Hepatocyte (in vitro differentiated cells): ENCODE data around the gene DIAPH3. TPM values are rescaled to one million over a fixed set of nuclear protein-coding genes. Genes with fewer than 3 reads are reported as not detected.
A peak's percentile ranks its signal among the peaks of the same experiment; 100 is the strongest.

Source experiments
- DNase-seq: peaks from one replicate; pipeline ENCODE4 v3.0.0-alpha.2; 2016; ENCODE audit warnings: low spot score
- H2AFZ ChIP-seq: fragments of 200-600 bp; sonication (generic); 2 replicates; pipeline ENCODE4 v1.6.0; 2016; ENCODE audit warnings: antibody characterized with exemption, mild to moderate bottlenecking
- H3K27ac ChIP-seq: fragments of 200-600 bp; sonication (generic); 2 replicates; pipeline ENCODE4 v1.5.1; 2016; ENCODE audit warnings: mild to moderate bottlenecking
- H3K27me3 ChIP-seq: fragments of 200-600 bp; sonication (generic); 2 replicates; pipeline ENCODE4 v1.6.1; 2016
- H3K36me3 ChIP-seq: fragments of 200-600 bp; sonication (generic); replicated peaks from 2 replicates; pipeline ENCODE4 v1.5.1; 2016; ENCODE audit warnings: low read depth; ENCODE audit not compliant: insufficient read depth
- H3K4me1 ChIP-seq: fragments of 200-600 bp; sonication (generic); 2 replicates; pipeline ENCODE4 v1.5.1; 2016; ENCODE audit warnings: mild to moderate bottlenecking, moderate library complexity; ENCODE audit not compliant: insufficient read depth
- H3K4me2 ChIP-seq: fragments of 200-600 bp; sonication (generic); 2 replicates; pipeline ENCODE4 v1.6.0; 2016
- H3K4me3 ChIP-seq: fragments of 200-600 bp; sonication (generic); 2 replicates; pipeline ENCODE4 v1.5.1; 2016; ENCODE audit warnings: mild to moderate bottlenecking
- H3K79me2 ChIP-seq: fragments of 200-600 bp; sonication (generic); 2 replicates; pipeline ENCODE4 v1.6.0; 2017; ENCODE audit warnings: mild to moderate bottlenecking
- H3K9me2 ChIP-seq: fragments of 200-600 bp; sonication (generic); replicated peaks from 2 replicates; pipeline ENCODE4 v1.6.0; 2017; ENCODE audit warnings: mild to moderate bottlenecking; ENCODE audit not compliant: insufficient read depth
- H3K9me3 ChIP-seq: fragments of 200-600 bp; sonication (generic); 2 replicates; pipeline ENCODE4 v1.5.1; 2016; ENCODE audit warnings: low read depth, mild to moderate bottlenecking
- H4K20me1 ChIP-seq: fragments of 200-600 bp; sonication (generic); 2 replicates; pipeline ENCODE4 v1.6.0; 2016; ENCODE audit warnings: mild to moderate bottlenecking; ENCODE audit not compliant: insufficient read depth, poor library complexity, severe bottlenecking
- CTCF ChIP-seq: fragments of 200-600 bp; sonication (generic); IDR thresholded peaks from 2 replicates; pipeline ENCODE4 v1.5.1; 2016; ENCODE audit warnings: antibody characterized with exemption, mild to moderate bottlenecking; ENCODE audit not compliant: poor library complexity
- EZH2 ChIP-seq: fragments of 200-600 bp; sonication (generic); IDR thresholded peaks from 2 replicates; pipeline ENCODE4 v1.6.1; 2016; ENCODE audit warnings: antibody characterized with exemption, mild to moderate bottlenecking, borderline replicate concordance
- EZH2phosphoT487 ChIP-seq: fragments of 200-600 bp; sonication (generic); IDR thresholded peaks from one replicate; pipeline ENCODE4 v1.6.1; 2018; ENCODE audit warnings: antibody characterized with exemption, mild to moderate bottlenecking, low read depth, moderate library complexity; ENCODE audit not compliant: unreplicated experiment, severe bottlenecking
- WGBS: methylation state at CpG from one replicate; pipeline ENCODE4 v1.1.6; 2016; ENCODE audit warnings: low lambda C conversion rate; ENCODE audit errors: missing lambda C conversion rate; 5-methylcytosine and 5-hydroxymethylcytosine counted together
- polyA plus RNA-seq: library from polyadenylated mRNA; unstranded; fragments of >200 nt; fragmentation: Nextera tagmentation; extraction: Ambion mirVana; gene quantifications from 2 replicates; pipeline ENCODE4 v1.2.1, GENCODE V29; 2016
- total RNA-seq: library from RNA; depleted of rRNA; stranded (reverse); fragments of >200 nt; gene quantifications from 2 replicates; pipeline ENCODE4 v1.2.3, GENCODE V29; 2014

The DIAPH3 gene
- total and polyA plus RNA-seq, 2 experiments from 2014 or later, result 4.7 to 7.9 TPM

- H3K9me2 ChIP-seq, result no peaks in the 10 kb centered on the region
- H3K4me3 ChIP-seq, result no peak overlapping the region
- no peak for TF ChIP-seq EZH2
- TF ChIP-seq EZH2phosphoT487, result no peak
- no peak for TF ChIP-seq CTCF
- no peak for DNase-seq
- H4K20me1 ChIP-seq, result no peaks in the 10 kb centered on the region
- H3K27me3 ChIP-seq, result no peaks in the 10 kb centered on the region
- no peaks in the 10 kb centered on the region for H3K4me1 ChIP-seq
- 93% methylated on average over 2 of the region's 2 CpGs for WGBS
- no peak overlapping the region for H3K27ac ChIP-seq
- no peak overlapping the region for H3K4me2 ChIP-seq
- no peaks in the 10 kb centered on the region for H3K79me2 ChIP-seq
- no peak overlapping the region for H2AFZ ChIP-seq
- no peaks in the 10 kb centered on the region for H3K36me3 ChIP-seq
- no peaks in the 10 kb centered on the region for H3K9me3 ChIP-seq
These were observed 265.7 kb downstream of the DIAPH3 start for GRCh38 chr13:59898066-59898465.

GRCh38 chr13:59893266-59893665, 270.5 kb downstream of the DIAPH3 start:
- no peak for TF ChIP-seq CTCF
- TF ChIP-seq EZH2phosphoT487, result no peak
- H3K9me2 ChIP-seq, result no peaks in the 10 kb centered on the region
- no peaks in the 10 kb centered on the region for H3K4me1 ChIP-seq
- WGBS, result 94% methylated on average over 1 of the region's 1 CpG
- no peak overlapping the region for H3K4me3 ChIP-seq
- DNase-seq, result no peak
- H3K27ac ChIP-seq, result no peak overlapping the region
- no peak overlapping the region for H2AFZ ChIP-seq
- no peaks in the 10 kb centered on the region for H3K27me3 ChIP-seq
- H3K9me3 ChIP-seq, result no peaks in the 10 kb centered on the region
- no peaks in the 10 kb centered on the region for H4K20me1 ChIP-seq
- no peak overlapping the region for H3K4me2 ChIP-seq
- H3K36me3 ChIP-seq, result no peaks in the 10 kb centered on the region
- H3K79me2 ChIP-seq, result no peaks in the 10 kb centered on the region

- Histone ChIP-seq H4K20me1 (no peaks in the 10 kb centered on the region), H3K9me2 (no peaks in the 10 kb centered on the region), H2AFZ (no peak overlapping the region), H3K27me3 (no peaks in the 10 kb centered on the region), H3K4me1 (no peaks in the 10 kb centered on the region), H3K27ac (no peak overlapping the region), H3K4me3 (no peak overlapping the region), H3K79me2 (no peaks in the 10 kb centered on the region), H3K4me2 (no peak overlapping the region), H3K36me3 (no peaks in the 10 kb centered on the region), H3K9me3 (no peaks in the 10 kb centered on the region)
- DNase-seq, result no peak
- no peak for TF ChIP-seq CTCF
- TF ChIP-seq EZH2phosphoT487, result no peak
- no peak for TF ChIP-seq EZH2
These were observed 272.7 kb downstream of the DIAPH3 start for GRCh38 chr13:59891053-59891452.

- no peak overlapping the region for H2AFZ ChIP-seq
- H3K4me2 ChIP-seq, result no peak overlapping the region
These were observed 273.7 kb downstream of the DIAPH3 start for GRCh38 chr13:59890054-59890453.

More at GRCh38 chr13:59890054-59890453, 273.7 kb downstream of the DIAPH3 start:
- H3K4me1 ChIP-seq, result no peaks in the 10 kb centered on the region
- no peak overlapping the region for H3K27ac ChIP-seq
- H3K4me3 ChIP-seq, result no peak overlapping the region
- H3K9me2 ChIP-seq, result no peaks in the 10 kb centered on the region
- H3K9me3 ChIP-seq, result no peaks in the 10 kb centered on the region
- no peaks in the 10 kb centered on the region for H3K27me3 ChIP-seq
- no peak for TF ChIP-seq CTCF
- TF ChIP-seq EZH2, result no peak
- no peak for TF ChIP-seq EZH2phosphoT487
- 47% methylated on average over 1 of the region's 1 CpG for WGBS
- no peaks in the 10 kb centered on the region for H3K79me2 ChIP-seq
- no peaks in the 10 kb centered on the region for H4K20me1 ChIP-seq
- no peaks in the 10 kb centered on the region for H3K36me3 ChIP-seq
- peak; percentile 35 for DNase-seq
